ENCODE results near the gene FIGN.

The FIGN gene

GRCh38 chr2:163556511-163556910 is 179.3 kb downstream of the FIGN start:
- no peaks in the 10 kb centered on the region for H3K27me3 ChIP-seq (ENCODE audit: insufficient read depth, low read length, poor library complexity)
- no peaks in the 10 kb centered on the region for H3K9me3 ChIP-seq (ENCODE audit: insufficient read depth, low read length, severe bottlenecking)
- no peak for DNase-seq
- no peak overlapping the region for H3K4me2 ChIP-seq (ENCODE audit: insufficient read depth, low read length)
- no peaks in the 10 kb centered on the region for H3K36me3 ChIP-seq (ENCODE audit: insufficient read depth, low read length)
- H3K79me2 ChIP-seq (ENCODE audit: insufficient read depth, low read length): no peaks in the 10 kb centered on the region
- H2AFZ ChIP-seq (ENCODE audit: low read depth, low read length): no peak overlapping the region
- TF ChIP-seq CTCF (IDR thresholded peaks at IDR 0.05; ENCODE audit: borderline replicate concordance, extremely low read depth, low read length, poor library complexity, severe bottlenecking) (no peak), EZH2 (IDR thresholded peaks at IDR 0.05; ENCODE audit: borderline replicate concordance, low read depth, low read length, severe bottlenecking) (no peak)
- H4K20me1 ChIP-seq (ENCODE audit: insufficient read depth, low read length): no peaks in the 10 kb centered on the region
- H3K4me3 ChIP-seq (ENCODE audit: low read depth in 1 of 2, low read length in 2 of 2): no peak overlapping the region
- ATAC-seq (ENCODE audit: insufficient read depth, low read depth): no peak
- no peak overlapping the region for H3K9ac ChIP-seq (ENCODE audit: low read depth, low read length)
- H3K27ac ChIP-seq (ENCODE audit: low read length): no peak overlapping the region
- no peaks in the 10 kb centered on the region for H3K4me1 ChIP-seq (ENCODE audit: insufficient read depth, low read length)

GRCh38 chr2:163554864-163555263 is 180.9 kb downstream of the FIGN start:
- Histone ChIP-seq H3K4me2 (ENCODE audit: insufficient read depth, low read length) (no peak overlapping the region), H3K27ac (ENCODE audit: low read length) (no peak overlapping the region), H3K79me2 (ENCODE audit: insufficient read depth, low read length) (no peaks in the 10 kb centered on the region), H3K4me3 (ENCODE audit: low read depth in 1 of 2, low read length in 2 of 2) (no peak overlapping the region), H3K27me3 (ENCODE audit: insufficient read depth, low read length, poor library complexity) (no peaks in the 10 kb centered on the region), H3K9ac (ENCODE audit: low read depth, low read length) (no peak overlapping the region), H2AFZ (ENCODE audit: low read depth, low read length) (no peak overlapping the region), H3K4me1 (ENCODE audit: insufficient read depth, low read length) (no peaks in the 10 kb centered on the region), H3K36me3 (ENCODE audit: insufficient read depth, low read length) (no peaks in the 10 kb centered on the region), H4K20me1 (ENCODE audit: insufficient read depth, low read length) (no peaks in the 10 kb centered on the region), H3K9me3 (ENCODE audit: insufficient read depth, low read length, severe bottlenecking) (no peaks in the 10 kb centered on the region)
- DNase-seq (no peak), ATAC-seq (ENCODE audit: insufficient read depth, low read depth) (no peak)
- TF ChIP-seq CTCF (IDR thresholded peaks at IDR 0.05; ENCODE audit: borderline replicate concordance, extremely low read depth, low read length, poor library complexity, severe bottlenecking) (no peak), EZH2 (IDR thresholded peaks at IDR 0.05; ENCODE audit: borderline replicate concordance, low read depth, low read length, severe bottlenecking) (no peak)

GRCh38 chr2:163553601-163554000 is 182.2 kb downstream of the FIGN start:
- Histone ChIP-seq H3K4me3 (ENCODE audit: low read depth in 1 of 2, low read length in 2 of 2) (no peak overlapping the region), H3K4me2 (ENCODE audit: insufficient read depth, low read length) (no peak overlapping the region), H3K4me1 (ENCODE audit: insufficient read depth, low read length) (no peaks in the 10 kb centered on the region), H3K27ac (ENCODE audit: low read length) (no peak overlapping the region), H3K27me3 (ENCODE audit: insufficient read depth, low read length, poor library complexity) (no peaks in the 10 kb centered on the region), H3K9me3 (ENCODE audit: insufficient read depth, low read length, severe bottlenecking) (no peaks in the 10 kb centered on the region), H2AFZ (ENCODE audit: low read depth, low read length) (no peak overlapping the region), H3K36me3 (ENCODE audit: insufficient read depth, low read length) (no peaks in the 10 kb centered on the region), H3K79me2 (ENCODE audit: insufficient read depth, low read length) (no peaks in the 10 kb centered on the region), H4K20me1 (ENCODE audit: insufficient read depth, low read length) (no peaks in the 10 kb centered on the region), H3K9ac (ENCODE audit: low read depth, low read length) (no peak overlapping the region)
- DNase-seq: no peak
- no peak for ATAC-seq (ENCODE audit: insufficient read depth, low read depth)
- TF ChIP-seq CTCF (IDR thresholded peaks at IDR 0.05; ENCODE audit: borderline replicate concordance, extremely low read depth, low read length, poor library complexity, severe bottlenecking): no peak
- no peak for TF ChIP-seq EZH2 (IDR thresholded peaks at IDR 0.05; ENCODE audit: borderline replicate concordance, low read depth, low read length, severe bottlenecking)

- H3K36me3 ChIP-seq (ENCODE audit: insufficient read depth, low read length): no peaks in the 10 kb centered on the region
- H2AFZ ChIP-seq (ENCODE audit: low read depth, low read length): no peak overlapping the region
- no peak overlapping the region for H3K27ac ChIP-seq (ENCODE audit: low read length)
- no peaks in the 10 kb centered on the region for H3K27me3 ChIP-seq (ENCODE audit: insufficient read depth, low read length, poor library complexity)
- ATAC-seq (ENCODE audit: insufficient read depth, low read depth) (no peak), DNase-seq (no peak)
- no peaks in the 10 kb centered on the region for H3K79me2 ChIP-seq (ENCODE audit: insufficient read depth, low read length)
- no peak overlapping the region for H3K9ac ChIP-seq (ENCODE audit: low read depth, low read length)
- H3K4me1 ChIP-seq (ENCODE audit: insufficient read depth, low read length): no peaks in the 10 kb centered on the region
- H3K4me3 ChIP-seq (ENCODE audit: low read depth in 1 of 2, low read length in 2 of 2): no peak overlapping the region
- H3K9me3 ChIP-seq (ENCODE audit: insufficient read depth, low read length, severe bottlenecking): no peaks in the 10 kb centered on the region
- TF ChIP-seq EZH2 (IDR thresholded peaks at IDR 0.05; ENCODE audit: borderline replicate concordance, low read depth, low read length, severe bottlenecking) (no peak), CTCF (IDR thresholded peaks at IDR 0.05; ENCODE audit: borderline replicate concordance, extremely low read depth, low read length, poor library complexity, severe bottlenecking) (no peak)
- no peaks in the 10 kb centered on the region for H4K20me1 ChIP-seq (ENCODE audit: insufficient read depth, low read length)
- no peak overlapping the region for H3K4me2 ChIP-seq (ENCODE audit: insufficient read depth, low read length)
Measured at GRCh38 chr2:163552758-163553157, 183.1 kb downstream of the FIGN start.

Data from DND-41 (cell line).